Spleen (tissue), 7 donors: ENCODE measurements around the gene OR4F15.

Experiments used
- POLR2AphosphoS5 ChIP-seq, 3 donors: sonication (generic); formaldehyde crosslinking; IDR thresholded peaks; one replicate each; pipeline ENCODE4 v1.5.1; 2017; ENCODE audit warnings: antibody characterized with exemption in 3 of 3
- TF ChIP-seq, protein P1 (sequence below), 11 experiments: fragments of 200-600 bp in 7 of 11; fragments of 450-650 bp in 4 of 11; sonication (generic) in 4 of 11; IDR thresholded peaks in 8 of 11; conservative IDR thresholded peaks in 3 of 11; 1 replicate in 7 of 11; 2 replicates in 4 of 11; pipeline versions ENCODE4 v1.4.0 to v1.8.0; 2016 to 2021; ENCODE audit warnings: antibody characterized with exemption in 11 of 11, inconsistent platforms in 4 of 11, mild to moderate bottlenecking in 1 of 11
- donor health status: DM: no; HTN: no; CAD: no; lungs with moderate emphysema.
- donor health status: DM: no; HTN: no; CAD: no.
- donor health status: DM: no; HTN: no; CAD: no.

DNA sequence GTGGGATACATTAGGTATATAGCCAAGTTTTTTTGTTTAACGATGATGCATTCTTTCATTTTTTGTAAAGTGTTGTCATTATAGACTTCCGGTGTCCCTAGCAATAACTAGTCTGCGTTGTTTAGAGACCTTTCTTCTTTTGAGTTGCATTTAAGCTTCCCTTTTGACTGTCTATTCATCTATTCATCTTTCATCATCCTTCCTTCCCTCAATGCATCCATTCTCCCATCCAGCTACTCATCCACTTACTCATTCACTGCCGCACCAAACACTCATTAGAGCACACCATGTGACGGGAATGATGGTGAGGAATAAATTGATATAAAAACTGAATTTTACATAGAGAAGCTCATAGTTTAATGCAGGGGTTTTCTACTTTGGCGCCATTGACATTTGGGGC is 32.9 kb downstream of the OR4F15 start:
- TF ChIP-seq, protein P1, sequence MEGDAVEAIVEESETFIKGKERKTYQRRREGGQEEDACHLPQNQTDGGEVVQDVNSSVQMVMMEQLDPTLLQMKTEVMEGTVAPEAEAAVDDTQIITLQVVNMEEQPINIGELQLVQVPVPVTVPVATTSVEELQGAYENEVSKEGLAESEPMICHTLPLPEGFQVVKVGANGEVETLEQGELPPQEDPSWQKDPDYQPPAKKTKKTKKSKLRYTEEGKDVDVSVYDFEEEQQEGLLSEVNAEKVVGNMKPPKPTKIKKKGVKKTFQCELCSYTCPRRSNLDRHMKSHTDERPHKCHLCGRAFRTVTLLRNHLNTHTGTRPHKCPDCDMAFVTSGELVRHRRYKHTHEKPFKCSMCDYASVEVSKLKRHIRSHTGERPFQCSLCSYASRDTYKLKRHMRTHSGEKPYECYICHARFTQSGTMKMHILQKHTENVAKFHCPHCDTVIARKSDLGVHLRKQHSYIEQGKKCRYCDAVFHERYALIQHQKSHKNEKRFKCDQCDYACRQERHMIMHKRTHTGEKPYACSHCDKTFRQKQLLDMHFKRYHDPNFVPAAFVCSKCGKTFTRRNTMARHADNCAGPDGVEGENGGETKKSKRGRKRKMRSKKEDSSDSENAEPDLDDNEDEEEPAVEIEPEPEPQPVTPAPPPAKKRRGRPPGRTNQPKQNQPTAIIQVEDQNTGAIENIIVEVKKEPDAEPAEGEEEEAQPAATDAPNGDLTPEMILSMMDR (IDR thresholded peaks at IDR 0.05 in 8 of 11, conservative IDR thresholded peaks at IDR 0.05 in 3 of 11) = no peak
- no peak for TF ChIP-seq POLR2AphosphoS5 (IDR thresholded peaks at IDR 0.05)
